Right forelimb (tissue), 1 donor: ENCODE results near the gene OVCA2.

Experiments
- DNase-seq: peaks from one replicate; pipeline ENCODE4 v3.0.0-alpha.2; 2018

Gene OVCA2

DNA sequence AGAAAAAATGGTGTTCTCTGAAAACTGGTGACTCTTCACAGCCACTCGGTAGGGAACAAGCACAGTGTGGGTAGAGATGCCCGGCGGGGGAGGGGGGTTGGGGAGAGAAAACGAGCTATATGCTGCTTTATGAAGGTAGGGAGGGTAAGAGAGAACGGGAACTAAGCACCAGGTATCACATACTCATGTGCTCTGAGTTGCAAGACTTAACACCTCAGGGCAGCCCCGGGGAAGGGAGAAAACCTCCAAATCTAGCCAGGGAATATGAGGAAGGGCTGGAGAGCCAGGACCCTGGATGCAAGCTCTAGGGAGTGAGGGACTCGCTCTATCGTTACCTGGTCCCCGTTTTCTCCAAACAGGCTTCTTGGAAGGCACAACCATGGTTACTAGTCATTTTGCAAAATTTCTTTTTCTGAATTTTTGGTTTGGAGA lies 48.4 kb downstream of the OVCA2 start:
- DNase-seq = no peak

DNA sequence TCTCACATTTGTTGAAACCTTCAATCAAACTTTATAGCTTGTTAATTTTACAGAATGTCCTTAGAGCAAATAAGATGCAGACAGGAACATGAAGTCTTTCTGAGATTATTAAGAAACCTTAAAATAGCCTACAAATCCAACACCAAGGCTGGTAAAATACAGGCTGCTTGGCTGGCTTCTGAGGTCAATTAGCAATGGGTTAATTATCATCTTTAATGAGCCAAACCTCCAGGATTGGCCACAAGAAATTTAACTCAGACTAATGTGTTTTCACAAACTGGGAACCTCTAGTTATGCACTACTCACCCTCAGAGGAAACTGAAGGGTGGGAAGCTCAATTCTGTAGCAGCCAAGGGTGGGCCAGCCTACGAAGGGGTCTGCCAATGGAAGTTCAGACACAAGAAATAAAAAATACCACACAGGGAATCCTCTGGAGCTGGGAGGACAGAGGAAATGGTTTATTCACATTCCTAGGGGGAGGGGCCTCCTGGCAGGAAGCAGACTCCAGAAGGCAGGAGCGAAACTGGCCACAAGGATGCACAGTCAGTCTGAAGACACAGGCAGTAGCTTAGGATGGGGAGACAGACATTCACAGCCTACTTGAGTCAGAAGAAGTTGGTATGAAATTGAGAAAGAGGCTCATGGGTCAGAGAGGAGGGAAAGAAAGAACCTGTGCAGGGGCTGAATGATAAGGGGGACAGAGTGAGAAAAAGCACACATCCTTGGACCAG lies 49.1 kb downstream of the OVCA2 start:
- peak; percentile 81 for DNase-seq

DNA sequence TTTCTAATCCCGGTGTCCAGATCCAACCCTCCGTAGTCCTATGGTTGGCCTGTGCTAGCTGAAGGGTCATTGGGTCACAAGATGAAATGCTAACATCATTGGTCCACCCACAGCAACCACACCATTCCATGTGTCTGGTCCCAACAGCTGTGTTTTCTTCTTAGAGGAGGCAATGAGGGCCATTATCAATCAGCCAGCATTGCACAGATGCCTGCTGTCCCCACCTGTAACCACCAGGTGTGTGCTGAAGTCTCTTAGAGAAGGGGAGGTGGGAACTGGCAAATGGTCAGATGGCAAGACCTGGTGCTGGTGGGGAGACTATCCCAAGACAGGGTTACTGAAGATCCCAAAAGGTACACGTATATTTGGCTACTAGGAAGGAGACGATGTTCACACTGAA lies 50.4 kb downstream of the OVCA2 start:
- no peak for DNase-seq
